ENCODE results near the gene CRY1. TPM values are rescaled to one million over a fixed set of nuclear protein-coding genes. Genes with fewer than 3 reads are reported as not detected.

The CRY1 gene
- total RNA-seq, 4 donors from 2014 or later = 7.8 to 39.1 (median 10.1) TPM

DNA sequence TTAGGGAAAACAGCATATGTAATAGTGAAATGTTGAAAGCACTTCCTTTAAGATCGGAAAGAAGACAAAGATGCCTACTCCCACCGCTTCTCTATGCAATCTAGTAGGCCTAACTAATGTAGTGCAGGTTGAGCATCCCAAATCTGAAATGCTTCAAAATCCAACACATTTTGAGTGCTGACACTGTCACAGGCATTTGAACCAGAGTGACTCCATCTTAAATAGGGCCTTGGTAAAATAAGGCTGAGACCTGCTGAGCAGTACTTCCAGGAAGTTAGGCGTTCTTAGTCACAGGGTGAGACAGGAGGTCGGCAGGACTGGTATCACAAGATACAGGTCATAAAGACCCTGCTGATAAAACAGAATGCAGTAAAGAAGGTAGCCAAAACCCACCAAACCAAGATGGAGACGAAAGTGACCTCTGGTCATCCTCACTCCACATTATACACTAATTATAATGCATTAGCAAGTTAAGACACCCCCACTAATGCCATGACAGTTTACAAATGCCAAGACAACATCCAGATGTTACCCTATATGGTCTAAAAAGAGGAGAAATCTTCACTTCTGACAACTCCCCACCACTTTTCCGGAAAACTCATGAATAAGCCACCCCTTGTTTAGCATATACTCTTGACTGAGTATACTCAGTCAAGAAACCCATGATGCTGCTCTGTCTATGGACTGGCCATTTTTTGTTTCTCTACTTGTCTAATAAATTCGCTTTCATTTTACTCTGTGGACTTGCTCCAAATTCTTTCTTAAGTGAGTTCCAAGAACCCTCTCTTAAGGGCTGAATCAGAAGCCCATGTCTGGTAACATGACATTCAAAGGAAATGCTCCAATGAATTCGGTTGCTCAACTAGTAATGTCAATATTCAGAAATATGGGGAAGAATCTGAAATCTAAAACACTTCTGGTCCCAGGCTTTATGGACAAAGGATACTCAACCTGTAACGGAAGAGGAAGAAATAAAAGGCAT, 59.3 kb downstream of the CRY1 start:
- no peak for TF ChIP-seq POLR2A (IDR thresholded peaks at IDR 0.05)
- TF ChIP-seq, protein P1, sequence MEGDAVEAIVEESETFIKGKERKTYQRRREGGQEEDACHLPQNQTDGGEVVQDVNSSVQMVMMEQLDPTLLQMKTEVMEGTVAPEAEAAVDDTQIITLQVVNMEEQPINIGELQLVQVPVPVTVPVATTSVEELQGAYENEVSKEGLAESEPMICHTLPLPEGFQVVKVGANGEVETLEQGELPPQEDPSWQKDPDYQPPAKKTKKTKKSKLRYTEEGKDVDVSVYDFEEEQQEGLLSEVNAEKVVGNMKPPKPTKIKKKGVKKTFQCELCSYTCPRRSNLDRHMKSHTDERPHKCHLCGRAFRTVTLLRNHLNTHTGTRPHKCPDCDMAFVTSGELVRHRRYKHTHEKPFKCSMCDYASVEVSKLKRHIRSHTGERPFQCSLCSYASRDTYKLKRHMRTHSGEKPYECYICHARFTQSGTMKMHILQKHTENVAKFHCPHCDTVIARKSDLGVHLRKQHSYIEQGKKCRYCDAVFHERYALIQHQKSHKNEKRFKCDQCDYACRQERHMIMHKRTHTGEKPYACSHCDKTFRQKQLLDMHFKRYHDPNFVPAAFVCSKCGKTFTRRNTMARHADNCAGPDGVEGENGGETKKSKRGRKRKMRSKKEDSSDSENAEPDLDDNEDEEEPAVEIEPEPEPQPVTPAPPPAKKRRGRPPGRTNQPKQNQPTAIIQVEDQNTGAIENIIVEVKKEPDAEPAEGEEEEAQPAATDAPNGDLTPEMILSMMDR (IDR thresholded peaks at IDR 0.05) = no peak
- no peak for DNase-seq (ENCODE audit: low spot score in 2 of 2)
- intact Hi-C loops (cut with DNase I; ENCODE audit: low total_unique reads) = no loop called here
- WGBS, 2 donors = 89 to 92% methylated on average over 9 of the region's 9 CpGs
- H3K4me3 ChIP-seq (ENCODE audit: low read depth, poor library complexity, severe bottlenecking) = no peak overlapping the region

DNA sequence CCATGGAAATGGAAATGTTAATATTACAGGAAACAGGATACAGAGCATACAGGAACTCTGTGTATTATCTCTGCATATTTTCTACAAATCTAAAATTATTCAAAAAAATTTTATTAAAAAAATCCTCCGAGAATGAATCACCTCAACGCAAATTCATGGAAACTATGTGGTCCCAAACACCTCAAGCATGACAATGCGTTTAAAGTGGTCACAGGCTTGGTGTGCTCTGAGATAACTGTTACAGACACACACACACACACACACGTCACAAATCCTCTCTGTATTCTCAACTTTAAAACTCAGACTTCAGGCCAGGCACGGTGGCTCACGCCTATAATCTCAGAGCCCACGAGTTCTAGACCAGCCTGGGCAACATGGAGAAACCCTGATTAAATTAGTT, 61.1 kb downstream of the CRY1 start:
- no peak for DNase-seq (ENCODE audit: low spot score in 2 of 2)
- intact Hi-C loops (cut with DNase I; ENCODE audit: low total_unique reads) = no loop called here
- no peak overlapping the region for H3K4me3 ChIP-seq (ENCODE audit: low read depth, poor library complexity, severe bottlenecking)
- TF ChIP-seq, protein P1 (IDR thresholded peaks at IDR 0.05) = no peak
- no peak for TF ChIP-seq POLR2A (IDR thresholded peaks at IDR 0.05)
- 79 to 92% methylated on average over 7 of the region's 7 CpGs for WGBS, 2 donors

DNA sequence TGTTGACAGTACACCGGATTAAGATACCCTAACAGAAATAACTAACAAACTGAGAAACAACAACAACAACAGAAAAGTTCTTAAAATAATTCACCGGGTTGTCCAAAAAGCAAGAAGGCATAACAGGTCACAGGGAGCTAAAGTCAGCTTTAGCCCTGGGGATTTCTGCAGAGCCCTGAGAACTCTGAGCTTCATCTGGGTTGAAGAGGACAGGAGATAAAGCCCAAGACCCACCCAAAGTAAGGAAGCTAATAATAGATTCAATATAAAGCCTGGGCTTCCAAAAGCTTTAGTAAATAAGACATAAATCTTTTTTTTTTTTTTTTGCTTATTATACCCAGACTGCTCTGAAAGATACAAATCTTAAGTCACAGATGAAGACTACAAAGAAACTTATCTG, 62.3 kb downstream of the CRY1 start:
- DNase-seq (ENCODE audit: low spot score in 2 of 2) = no peak
- 76% methylated on average over 2 of the region's 2 CpGs for WGBS, 2 donors
- intact Hi-C loops (cut with DNase I; ENCODE audit: low total_unique reads) = no loop called here
- no peak overlapping the region for H3K4me3 ChIP-seq (ENCODE audit: low read depth, poor library complexity, severe bottlenecking)
- no peak for TF ChIP-seq POLR2A (IDR thresholded peaks at IDR 0.05)
- TF ChIP-seq, protein P1 (IDR thresholded peaks at IDR 0.05) = no peak

DNA sequence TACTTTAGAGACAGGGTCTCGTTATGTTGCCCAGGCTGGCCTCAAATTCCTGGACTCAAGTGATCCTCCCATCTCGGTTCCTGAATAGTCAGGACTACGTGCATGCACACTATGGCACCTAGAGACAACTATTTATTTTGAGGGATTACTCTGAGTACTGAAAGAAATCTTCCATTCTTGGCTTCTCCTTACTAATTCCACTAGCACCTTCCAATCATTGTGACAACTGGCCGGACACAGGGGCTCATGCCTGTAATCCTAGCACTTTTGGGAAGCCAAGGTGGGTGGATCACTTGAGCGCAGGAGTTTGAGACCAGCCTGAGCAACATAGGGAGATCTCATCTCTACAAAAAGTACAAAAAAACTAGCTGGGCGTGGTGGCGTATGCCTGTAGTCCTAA, 64.3 kb downstream of the CRY1 start:
- TF ChIP-seq, protein P1 (IDR thresholded peaks at IDR 0.05) = no peak
- no peak for TF ChIP-seq POLR2A (IDR thresholded peaks at IDR 0.05)
- intact Hi-C loops (cut with DNase I; ENCODE audit: low total_unique reads) = no loop called here
- WGBS, 2 donors = 78 to 80% methylated on average over 7 of the region's 7 CpGs

DNA sequence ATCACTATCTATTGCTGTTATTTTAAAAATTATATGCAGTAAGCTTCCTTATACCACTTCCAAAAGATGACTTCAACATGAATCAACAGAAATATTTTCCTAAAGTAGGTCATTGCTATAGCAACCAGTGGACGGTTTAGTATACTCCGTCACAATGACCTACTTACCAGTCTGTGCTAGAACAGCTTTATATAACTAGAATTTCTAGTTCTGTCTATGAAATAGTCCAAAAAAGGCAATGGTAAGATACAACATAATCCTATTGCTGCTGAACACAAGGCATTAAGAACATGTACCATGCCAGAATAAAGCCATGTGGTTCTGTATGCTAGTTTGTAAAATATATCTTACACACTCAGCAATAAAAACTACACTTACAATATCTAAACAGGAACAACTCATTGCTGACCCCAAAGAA, 65.7 kb downstream of the CRY1 start:
- WGBS, 2 donors = 0% methylated on average over 2 of the region's 2 CpGs
- intact Hi-C loops (cut with DNase I; ENCODE audit: low total_unique reads) = no loop called here
- no peak overlapping the region for H3K4me3 ChIP-seq (ENCODE audit: low read depth, poor library complexity, severe bottlenecking)
- DNase-seq (ENCODE audit: low spot score in 2 of 2) = peak in 1 of 2 donors; percentile 35
- TF ChIP-seq, protein P1 (IDR thresholded peaks at IDR 0.05) = no peak
- TF ChIP-seq POLR2A (IDR thresholded peaks at IDR 0.05) = no peak

More for the DNA sequence above, 64.3 kb downstream of the CRY1 start:
- H3K4me3 ChIP-seq (ENCODE audit: low read depth, poor library complexity, severe bottlenecking) = no peak overlapping the region
- no peak for DNase-seq (ENCODE audit: low spot score in 2 of 2)
